Spleen (tissue), 11 donors: Measurements from ENCODE around the gene FGF18. TPM values are rescaled to one million over a fixed set of nuclear protein-coding genes. Genes with fewer than 3 reads are reported as not detected.
"Not testable (repeated sequence)": the region's sequence is repeated elsewhere in the genome, so short reads cannot be mapped to it uniquely, and the experiment has no call there.

Experiments used
- DNase-seq: peaks from one replicate; pipeline ENCODE4 v3.0.0-alpha.2; 2020
- H3K27ac ChIP-seq, 8 donors: fragments of 200-600 bp; sonication (generic) in 7 of 8; 1 replicate in 4 of 8; 2 replicates in 4 of 8; pipeline versions ENCODE4 v1.5.0 to v1.8.0; 2016 to 2021; ENCODE audit warnings: inconsistent platforms in 4 of 8, mild to moderate bottlenecking in 4 of 8, moderate library complexity in 1 of 8
- H3K27me3 ChIP-seq, 7 donors: fragments of 200-600 bp; sonication (generic) in 6 of 7; replicated peaks in 1 of 7; 1 replicate in 4 of 7; 2 replicates in 3 of 7; pipeline versions ENCODE4 v1.5.0 to v1.8.0; 2016 to 2021; ENCODE audit warnings: inconsistent platforms in 3 of 7, mild to moderate bottlenecking in 1 of 7
- H3K36me3 ChIP-seq, 6 donors: fragments of 200-600 bp; sonication (generic) in 5 of 6; 1 replicate in 4 of 6; 2 replicates in 2 of 6; pipeline versions ENCODE4 v1.5.0 to v1.8.0; 2016 to 2021; ENCODE audit warnings: inconsistent platforms in 2 of 6
- H3K4me1 ChIP-seq, 6 donors: fragments of 200-600 bp; sonication (generic) in 5 of 6; 1 replicate in 3 of 6; 2 replicates in 3 of 6; pipeline versions ENCODE4 v1.5.0 to v1.8.0; 2016 to 2021; ENCODE audit warnings: inconsistent platforms in 3 of 6
- H3K4me3 ChIP-seq, 8 donors: fragments of 200-600 bp; sonication (generic) in 7 of 8; 1 replicate in 4 of 8; 2 replicates in 4 of 8; pipeline versions ENCODE4 v1.5.0 to v1.8.0; 2016 to 2021; ENCODE audit warnings: inconsistent platforms in 4 of 8, mild to moderate bottlenecking in 4 of 8, moderate library complexity in 2 of 8
- H3K9me3 ChIP-seq, 8 donors: fragments of 200-600 bp; sonication (generic) in 7 of 8; 1 replicate in 4 of 8; 2 replicates in 4 of 8; pipeline versions ENCODE4 v1.5.0 to v1.8.0; 2016 to 2021; ENCODE audit warnings: inconsistent platforms in 4 of 8
- POLR2A ChIP-seq, 3 donors: fragments of 450-650 bp; IDR thresholded peaks; one replicate each; pipeline ENCODE4 v1.5.1; 2017; ENCODE audit warnings: antibody characterized with exemption in 3 of 3, mild to moderate bottlenecking in 1 of 3
- POLR2AphosphoS5 ChIP-seq, 3 donors: sonication (generic); formaldehyde crosslinking; IDR thresholded peaks; one replicate each; pipeline ENCODE4 v1.5.1; 2017; ENCODE audit warnings: antibody characterized with exemption in 3 of 3
- WGBS, 5 donors: extraction: QIAGEN DNeasy Blood & Tissue Kit in 3 of 5; methylation state at CpG; one replicate each; pipeline versions ENCODE4 v1.1.5 to v1.1.7; 2013 to 2018; 5-methylcytosine and 5-hydroxymethylcytosine counted together
- intact Hi-C: fragments of 100-400 bp; cut with DNase I; formaldehyde crosslinking; loops from one replicate; pipeline ENCODE4 v1.15.0; 2023; ENCODE audit warnings: low total_unique reads
- polyA plus RNA-seq, 3 donors: library from polyadenylated mRNA; stranded (reverse); fragments of 200-250 nt; gene quantifications; one replicate each; pipeline ENCODE4 v1.2.1, GENCODE V29; 2013
- total RNA-seq, 7 donors: library from RNA; depleted of rRNA in 3 of 7; stranded (reverse); fragments of >200 nt in 3 of 7; fragmentation: NEBNext Ultra II Directional in 4 of 7; extraction: Animal tissue kit (Norgen Biotek cat#: 25700) in 4 of 7; gene quantifications; one replicate each; pipeline versions ENCODE4 v1.1.0 to v1.2.1, GENCODE V29; 2016 to 2021
- TF ChIP-seq, protein P1 (sequence below), 11 experiments: fragments of 200-600 bp in 7 of 11; fragments of 450-650 bp in 4 of 11; sonication (generic) in 4 of 11; IDR thresholded peaks in 8 of 11; conservative IDR thresholded peaks in 3 of 11; 1 replicate in 7 of 11; 2 replicates in 4 of 11; pipeline versions ENCODE4 v1.4.0 to v1.8.0; 2016 to 2021; ENCODE audit warnings: antibody characterized with exemption in 11 of 11, inconsistent platforms in 4 of 11, mild to moderate bottlenecking in 1 of 11
- donor health status: healthy with polysubstance abuse.
- donor health status: DM: no; HTN: no; CAD: no; lungs with moderate emphysema.
- donor health status: DM: no; HTN: no; CAD: no.
- donor health status: Bipolar disorder and iron deficiency.
- donor health status: healthy.
- donor health status: DM: no; HTN: no; CAD: no.
- donor health status: DM: yes; HTN: yes; CAD: no.

Gene FGF18
- total and polyA plus RNA-seq, 10 donors: 0.22 to 0.74 (median 0.33) TPM; not detected in 1

DNA sequence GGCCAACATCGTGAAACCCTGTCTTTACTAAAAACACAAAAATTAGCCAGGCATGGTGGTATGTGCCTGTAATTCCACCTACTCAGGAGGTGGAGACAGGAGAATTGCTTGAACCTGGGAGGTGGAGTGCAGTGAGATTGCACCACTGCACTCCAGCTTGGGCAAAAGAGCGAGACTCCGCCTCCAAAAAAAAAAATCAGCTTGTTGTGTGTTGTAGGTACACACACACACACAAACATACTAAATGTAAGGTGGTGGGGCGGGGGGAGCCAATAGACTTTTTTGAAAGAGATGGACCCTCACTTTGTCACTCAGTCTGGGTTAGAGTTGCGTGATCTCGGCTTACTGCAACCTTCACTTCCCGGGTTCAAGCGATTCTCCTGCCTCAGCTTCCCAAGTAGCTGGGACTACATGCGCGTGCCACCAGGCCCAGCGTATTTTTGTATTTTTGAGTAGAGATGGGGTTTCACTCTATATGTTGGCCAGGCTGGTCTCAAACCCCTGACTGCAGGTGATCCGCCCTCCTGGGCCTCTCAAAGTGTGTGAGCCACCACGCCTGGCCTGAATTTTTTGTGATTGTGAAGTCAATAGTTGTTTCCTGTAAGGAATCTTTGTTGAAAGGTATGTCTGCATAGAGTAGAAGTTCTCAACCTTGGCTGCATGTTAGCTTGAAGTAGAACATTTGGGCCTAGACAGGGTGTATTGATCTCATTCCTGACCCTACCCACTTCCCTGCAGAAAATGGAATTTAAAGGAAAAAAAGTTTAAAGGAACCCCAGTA is 18.1 kb upstream of the FGF18 start:
- H3K36me3 ChIP-seq: peaks cover 13 to 90% (median 71%) of the 10 kb centered on the region in 6 donors
- peaks cover 0 to 59% (median 18%) of the 10 kb centered on the region in 6 donors for H3K4me1 ChIP-seq
- H3K27me3 ChIP-seq: no peaks in the 10 kb centered on the region
- H3K9me3 ChIP-seq: no peaks in the 10 kb centered on the region
- no peak for DNase-seq
- TF ChIP-seq POLR2AphosphoS5 (IDR thresholded peaks at IDR 0.05) (peak in 1 of 3 donors; percentile 14), POLR2A (IDR thresholded peaks at IDR 0.05) (no peak)
- 94 to 99% (median 97%) methylated on average over 13 of the region's 13 CpGs for WGBS, 5 donors
- intact Hi-C loops: no loop called here
- H3K27ac ChIP-seq: no peak overlapping the region
- H3K4me3 ChIP-seq: no peak overlapping the region

DNA sequence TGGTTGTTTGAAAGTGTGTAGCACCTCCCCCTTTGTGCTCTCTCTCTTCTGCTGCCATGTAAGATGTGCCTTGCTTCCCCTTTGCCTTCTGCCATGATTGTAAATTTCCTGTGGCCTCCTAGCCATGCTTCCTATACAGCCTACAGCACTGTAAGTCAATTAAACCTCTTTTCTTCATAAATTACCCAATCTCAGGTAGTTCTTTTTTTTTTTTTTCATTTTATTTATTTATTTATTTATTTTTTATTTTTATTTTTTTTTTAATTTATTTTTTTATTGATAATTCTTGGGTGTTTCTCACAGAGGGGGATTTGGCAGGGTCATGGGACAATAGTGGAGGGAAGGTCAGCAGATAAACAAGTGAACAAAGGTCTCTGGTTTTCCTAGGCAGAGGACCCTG is 16.7 kb upstream of the FGF18 start:
- DNase-seq, H3K27me3 ChIP-seq, H3K27ac ChIP-seq, intact Hi-C loops, H3K9me3 ChIP-seq, H3K4me3 ChIP-seq: not testable (repeated sequence)
- Histone ChIP-seq H3K4me1 (peaks cover 0 to 51% (median 14%) of the 10 kb centered on the region in 6 donors), H3K36me3 (peaks cover 13 to 90% (median 71%) of the 10 kb centered on the region in 6 donors)

DNA sequence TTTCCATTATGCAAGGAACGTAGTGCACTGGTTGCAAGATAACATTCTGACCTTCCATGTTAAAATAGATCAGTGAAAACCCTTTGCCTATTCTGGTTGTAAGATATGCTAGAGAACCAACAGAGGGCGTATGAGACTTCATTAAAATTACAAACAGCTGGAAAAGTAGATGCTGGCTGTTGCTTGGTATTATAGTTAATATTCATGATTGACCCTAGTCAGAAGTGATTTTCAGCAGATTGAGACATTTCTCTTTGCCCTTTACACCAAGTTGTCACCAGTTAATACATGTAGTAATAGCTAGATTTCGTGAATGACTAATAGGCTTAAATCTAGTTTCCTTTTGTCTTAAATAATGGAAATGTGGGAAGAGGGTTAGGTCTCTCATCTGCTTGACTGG is 13.8 kb upstream of the FGF18 start:
- Histone ChIP-seq H3K9me3 (no peaks in the 10 kb centered on the region), H3K4me1 (peaks cover 0 to 38% (median 0%) of the 10 kb centered on the region in 6 donors), H3K27me3 (no peaks in the 10 kb centered on the region), H3K27ac (no peak overlapping the region), H3K36me3 (peaks cover 10 to 90% (median 70%) of the 10 kb centered on the region in 6 donors), H3K4me3 (no peak overlapping the region)
- TF ChIP-seq POLR2A (IDR thresholded peaks at IDR 0.05) (no peak), POLR2AphosphoS5 (IDR thresholded peaks at IDR 0.05) (no peak)
- TF ChIP-seq, protein P1, sequence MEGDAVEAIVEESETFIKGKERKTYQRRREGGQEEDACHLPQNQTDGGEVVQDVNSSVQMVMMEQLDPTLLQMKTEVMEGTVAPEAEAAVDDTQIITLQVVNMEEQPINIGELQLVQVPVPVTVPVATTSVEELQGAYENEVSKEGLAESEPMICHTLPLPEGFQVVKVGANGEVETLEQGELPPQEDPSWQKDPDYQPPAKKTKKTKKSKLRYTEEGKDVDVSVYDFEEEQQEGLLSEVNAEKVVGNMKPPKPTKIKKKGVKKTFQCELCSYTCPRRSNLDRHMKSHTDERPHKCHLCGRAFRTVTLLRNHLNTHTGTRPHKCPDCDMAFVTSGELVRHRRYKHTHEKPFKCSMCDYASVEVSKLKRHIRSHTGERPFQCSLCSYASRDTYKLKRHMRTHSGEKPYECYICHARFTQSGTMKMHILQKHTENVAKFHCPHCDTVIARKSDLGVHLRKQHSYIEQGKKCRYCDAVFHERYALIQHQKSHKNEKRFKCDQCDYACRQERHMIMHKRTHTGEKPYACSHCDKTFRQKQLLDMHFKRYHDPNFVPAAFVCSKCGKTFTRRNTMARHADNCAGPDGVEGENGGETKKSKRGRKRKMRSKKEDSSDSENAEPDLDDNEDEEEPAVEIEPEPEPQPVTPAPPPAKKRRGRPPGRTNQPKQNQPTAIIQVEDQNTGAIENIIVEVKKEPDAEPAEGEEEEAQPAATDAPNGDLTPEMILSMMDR (IDR thresholded peaks at IDR 0.05 in 8 of 11, conservative IDR thresholded peaks at IDR 0.05 in 3 of 11): peak in 3 of 11 experiments; percentile 8 to 19 (median 10)
- no peak for DNase-seq
- intact Hi-C loops: no loop called here
- 43 to 70% (median 62%) methylated on average over 3 of the region's 3 CpGs for WGBS, 5 donors

DNA sequence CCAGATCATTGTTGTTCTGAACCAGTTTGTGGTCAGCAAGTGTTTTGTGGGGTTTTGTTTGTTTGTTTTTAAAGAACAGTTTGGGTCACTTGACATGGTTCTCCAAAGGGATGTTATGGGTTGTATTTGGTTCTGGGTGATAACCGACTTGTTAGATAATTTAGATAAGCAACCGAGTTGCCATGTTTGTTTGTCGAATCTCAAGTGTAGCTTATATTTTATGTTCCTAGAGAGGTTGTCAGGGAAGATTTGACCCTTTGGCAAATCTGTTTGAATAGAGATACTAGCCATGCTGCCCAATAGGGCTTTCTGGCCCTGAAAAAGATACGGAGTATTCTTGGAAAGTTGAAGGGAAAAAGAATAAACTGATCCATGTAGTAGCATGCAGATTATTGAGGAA is 12.2 kb upstream of the FGF18 start:
- intact Hi-C loops: no loop called here
- no peak overlapping the region for H3K4me3 ChIP-seq
- H3K36me3 ChIP-seq: peaks cover 5 to 90% (median 68%) of the 10 kb centered on the region in 6 donors
- peaks cover 0 to 35% (median 0%) of the 10 kb centered on the region in 6 donors for H3K4me1 ChIP-seq
- WGBS, 5 donors: 76 to 92% (median 81%) methylated on average over 4 of the region's 4 CpGs
- H3K9me3 ChIP-seq: no peaks in the 10 kb centered on the region
- H3K27me3 ChIP-seq: no peaks in the 10 kb centered on the region
- no peak for DNase-seq
- H3K27ac ChIP-seq: no peak overlapping the region
- TF ChIP-seq POLR2AphosphoS5 (IDR thresholded peaks at IDR 0.05): no peak
- TF ChIP-seq POLR2A (IDR thresholded peaks at IDR 0.05): no peak
- TF ChIP-seq, protein P1 (IDR thresholded peaks at IDR 0.05 in 8 of 11, conservative IDR thresholded peaks at IDR 0.05 in 3 of 11): no peak
